IMR-90 (cell line): ENCODE measurements around the gene KCNE4. TPM values are rescaled to one million over a fixed set of nuclear protein-coding genes. Genes with fewer than 3 reads are reported as not detected.

Source experiments
- ATAC-seq: fragments of 200-7000 bp; cut with Tn5 transposase; 2 replicates; pipeline ENCODE4 v1.9.1; 2020; ENCODE audit warnings: low read depth, mild to moderate bottlenecking, moderate library complexity
- BruUV-seq: library from RNA; stranded (reverse); fragments of 400-500 nt; replicated peaks from 2 replicates; lab custom pipeline; 2021; lab: Mats Ljungman, UMichigan
- CTCF ChIA-PET: fragments of 300-600 bp; formaldehyde crosslinking; extraction: SDS; loops from one replicate; lab custom pipeline; 2021; ENCODE audit warnings: antibody characterized with exemption; lab: Yijun Ruan, JAX
- POLR2A ChIA-PET: fragments of 300-600 bp; sonication (Branson Sonifier 250); formaldehyde crosslinking; loops from one replicate; lab custom pipeline; 2022; ENCODE audit warnings: antibody characterized with exemption; ENCODE audit not compliant: unreplicated experiment; lab: Charles Lee
- DNase-seq: peaks from one replicate; pipeline ENCODE4 v3.0.0; 2013
- H2AFZ ChIP-seq: replicated peaks from 2 replicates; pipeline ENCODE3; 2013; ENCODE audit warnings: low read length, mild to moderate bottlenecking; ENCODE audit not compliant: poor library complexity
- H2AK5ac ChIP-seq: 2 replicates; pipeline ENCODE4 v1.6.1; 2013; ENCODE audit warnings: low read depth, low read length, inconsistent platforms
- H2AK9ac ChIP-seq: replicated peaks from 2 replicates; pipeline ENCODE3; 2013; ENCODE audit warnings: mild to moderate bottlenecking, low read depth, low read length, moderate library complexity; ENCODE audit not compliant: poor library complexity
- H2BK120ac ChIP-seq: 2 replicates; pipeline ENCODE4 v1.6.1; 2013; ENCODE audit warnings: low read depth, low read length, inconsistent platforms
- H2BK15ac ChIP-seq: 3 replicates; pipeline ENCODE4 v1.6.1; 2013; ENCODE audit warnings: low read depth, low read length, inconsistent platforms
- H2BK20ac ChIP-seq: 2 replicates; pipeline ENCODE4 v1.6.1; 2013; ENCODE audit warnings: low read depth, mild to moderate bottlenecking, inconsistent platforms, low read length, moderate library complexity
- H2BK5ac ChIP-seq: 2 replicates; pipeline ENCODE4 v1.6.1; 2013; ENCODE audit warnings: mild to moderate bottlenecking, low read depth, low read length, inconsistent platforms; ENCODE audit not compliant: poor library complexity, severe bottlenecking
- H3K14ac ChIP-seq: replicated peaks from 2 replicates; pipeline ENCODE4 v1.6.1; 2013; ENCODE audit warnings: low read depth, low read length, inconsistent platforms
- H3K18ac ChIP-seq: 2 replicates; pipeline ENCODE4 v1.6.1; 2013; ENCODE audit warnings: low read depth, low read length, control low read depth
- H3K23ac ChIP-seq: 2 replicates; pipeline ENCODE4 v1.6.1; 2013; ENCODE audit warnings: low read depth, low read length, inconsistent platforms
- H3K27ac ChIP-seq: 2 replicates; pipeline ENCODE4 v1.5.1; 2013; ENCODE audit warnings: mild to moderate bottlenecking, control low read depth, low read length; ENCODE audit not compliant: insufficient read depth
- H3K27me3 ChIP-seq: 2 replicates; pipeline ENCODE4 v1.6.1; 2013; ENCODE audit warnings: low read length; ENCODE audit not compliant: control insufficient read depth, insufficient read depth
- H3K36me3 ChIP-seq: 2 replicates; pipeline ENCODE4 v1.6.1; 2013; ENCODE audit warnings: low read length, mixed read lengths; ENCODE audit not compliant: control insufficient read depth, insufficient read depth
- H3K4ac ChIP-seq: 2 replicates; pipeline ENCODE4 v1.6.1; 2013; ENCODE audit warnings: low read depth, low read length, inconsistent platforms
- H3K4me1 ChIP-seq: 2 replicates; pipeline ENCODE4 v1.6.1; 2013; ENCODE audit warnings: low read length, mixed read lengths; ENCODE audit not compliant: control insufficient read depth, insufficient read depth
- H3K4me2 ChIP-seq: 2 replicates; pipeline ENCODE4 v1.6.1; 2013; ENCODE audit warnings: low read depth, mild to moderate bottlenecking, control low read depth, low read length, moderate library complexity
- H3K4me3 ChIP-seq: 2 replicates; pipeline ENCODE4 v1.5.1; 2013; ENCODE audit warnings: low read depth, mild to moderate bottlenecking, control low read depth, low read length, moderate library complexity; ENCODE audit not compliant: insufficient read depth
- H3K56ac ChIP-seq: 2 replicates; pipeline ENCODE4 v1.6.1; 2013; ENCODE audit warnings: low read length, inconsistent platforms; ENCODE audit not compliant: insufficient read depth; ENCODE audit errors: extremely low read depth
- H3K79me1 ChIP-seq, 2 experiments: 2 replicates each; pipeline ENCODE4 v1.6.1; 2013; ENCODE audit warnings: low read length in 2 of 2, inconsistent platforms in 1 of 2, low read depth in 1 of 2
- H3K9ac ChIP-seq: 2 replicates; pipeline ENCODE4 v1.6.1; 2013; ENCODE audit warnings: low read depth, low read length, control low read depth
- H3K9me1 ChIP-seq: 2 replicates; pipeline ENCODE4 v1.6.1; 2013; ENCODE audit warnings: low read length, inconsistent platforms; ENCODE audit not compliant: insufficient read depth
- H3K9me3 ChIP-seq: 2 replicates; pipeline ENCODE4 v1.6.1; 2013; ENCODE audit warnings: low read length; ENCODE audit not compliant: control insufficient read depth, insufficient read depth
- H4K20me1 ChIP-seq: 2 replicates; pipeline ENCODE4 v1.6.1; 2013; ENCODE audit warnings: low read length, inconsistent platforms; ENCODE audit not compliant: insufficient read depth
- H4K5ac ChIP-seq: 2 replicates; pipeline ENCODE4 v1.6.1; 2013; ENCODE audit warnings: mild to moderate bottlenecking, low read depth, low read length, control low read depth
- H4K8ac ChIP-seq, 2 experiments: 2 replicates each; pipeline ENCODE4 v1.6.1; 2013; ENCODE audit warnings: low read depth in 2 of 2, low read length in 2 of 2, control low read depth in 1 of 2, inconsistent platforms in 1 of 2
- H4K91ac ChIP-seq: 2 replicates; pipeline ENCODE4 v1.6.1; 2013; ENCODE audit warnings: low read depth, low read length, inconsistent platforms; ENCODE audit not compliant: insufficient read depth
- CEBPB ChIP-seq: IDR thresholded peaks from 2 replicates; pipeline ENCODE4 v1.6.1; 2012; ENCODE audit warnings: low read depth, low read length, improper control_type of control experiment
- FOS ChIP-seq: fragments of 150-350 bp; IDR thresholded peaks from 2 replicates; pipeline ENCODE4 v1.6.1; 2016; ENCODE audit warnings: low read depth, low read length
- MAFK ChIP-seq: IDR thresholded peaks from 2 replicates; pipeline ENCODE4 v1.6.1; 2012; ENCODE audit warnings: low read depth, low read length, improper control_type of control experiment
- MAZ ChIP-seq: IDR thresholded peaks from 2 replicates; pipeline ENCODE4 v1.6.1; 2012; ENCODE audit warnings: low read depth, mild to moderate bottlenecking, low read length, improper control_type of control experiment, moderate library complexity, borderline replicate concordance
- MXI1 ChIP-seq: IDR thresholded peaks from 2 replicates; pipeline ENCODE4 v1.6.1; 2012; ENCODE audit warnings: low read depth, mild to moderate bottlenecking, low read length, moderate library complexity, borderline replicate concordance
- WGBS, 2 experiments: methylation state at CpG; one replicate each; pipeline versions ENCODE4 v1.1.5 to v1.1.7; 2013; ENCODE audit warnings: missing lambda C conversion rate in 2 of 2; ENCODE audit not compliant: insufficient read length in 1 of 2; ENCODE audit errors: extremely low coverage in 2 of 2; 5-methylcytosine and 5-hydroxymethylcytosine counted together
- dilution Hi-C: fragments of 300-500 bp; cut with HindIII; formaldehyde crosslinking; loops from one replicate; pipeline ENCODE4 v1.14.3; 2018; ENCODE audit warnings: low sequenced_read_pairs; ENCODE audit not compliant: unreplicated experiment
- in situ Hi-C: fragments of 300-500 bp; cut with MboI; formaldehyde crosslinking; loops from 3 replicates; pipeline ENCODE4 v1.14.3; 2019; ENCODE audit warnings: low sequenced_read_pairs, inconsistent platforms, mixed read lengths
- intact Hi-C: fragments of 100-400 bp; cut with micrococcal nuclease; formaldehyde crosslinking; loops from 2 replicates; pipeline ENCODE4 v1.10.0; 2022
- polyA plus RNA-seq, 3 experiments: library from polyadenylated mRNA; depleted of rRNA; stranded (reverse); fragments of >200 nt; gene quantifications; 2 replicates each; pipeline ENCODE4 v1.2.3, GENCODE V29; 2012; ENCODE audit warnings: low replicate concordance in 1 of 3
- total RNA-seq: library from RNA; depleted of rRNA; stranded (reverse); fragments of >200 nt; gene quantifications from 2 replicates; pipeline ENCODE4 v1.2.3, GENCODE V29; 2012
- TF ChIP-seq, protein P1 (sequence below): conservative IDR thresholded peaks from 2 replicates; pipeline ENCODE4 v1.5.1; 2012; ENCODE audit warnings: mild to moderate bottlenecking, low read depth, low read length, improper control_type of control experiment
- TF ChIP-seq, protein P2 (sequence below): fragments of 150-350 bp; IDR thresholded peaks from 2 replicates; pipeline ENCODE4 v1.6.1; 2017; ENCODE audit warnings: mild to moderate bottlenecking, antibody characterized with exemption, low read length, low read depth

Gene KCNE4
- total and polyA plus RNA-seq, 2 of the 4 experiments (the other 2 are of a cell fraction): 6.6 to 6.8 TPM

DNA sequence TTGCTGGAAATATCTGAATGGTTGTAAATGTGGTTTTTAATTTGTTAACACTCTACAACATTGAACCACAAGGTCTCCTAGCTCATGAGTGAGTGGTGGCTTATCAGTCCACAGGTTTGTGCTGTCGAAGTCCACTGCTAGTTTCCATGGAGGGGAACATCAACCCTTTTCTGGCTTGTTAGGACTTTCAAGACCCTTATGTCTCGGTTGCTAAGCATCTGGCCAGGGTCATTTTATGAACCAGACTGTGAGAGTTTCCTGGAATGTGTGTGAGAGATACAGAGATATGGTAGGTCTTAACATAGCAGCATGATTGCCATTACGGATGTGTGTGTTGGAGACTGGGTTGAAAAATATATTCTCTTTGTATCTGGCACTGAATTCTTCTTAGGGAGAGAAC, 36.9 kb downstream of the KCNE4 start:
- Histone ChIP-seq H3K9me3 (no peaks in the 10 kb centered on the region), H4K5ac (no peak overlapping the region), H3K14ac (no peak overlapping the region), H3K56ac (no peak overlapping the region), H3K23ac (no peak overlapping the region), H3K4me1 (peaks cover 4% of the 10 kb centered on the region; the same call in 1 of the 2 replicates), H2AFZ (no peak overlapping the region), H3K79me1 (no peaks in the 10 kb centered on the region), H3K9ac (no peak overlapping the region), H3K4ac (no peak overlapping the region), H2BK15ac (no peak overlapping the region), H4K20me1 (no peaks in the 10 kb centered on the region), H3K4me3 (no peak overlapping the region), H2AK5ac (no peak overlapping the region), H2BK20ac (no peak overlapping the region), H4K91ac (no peak overlapping the region), H3K27me3 (no peaks in the 10 kb centered on the region), H3K18ac (no peak overlapping the region), H2BK120ac (no peak overlapping the region), H4K8ac (no peak overlapping the region), H3K4me2 (no peak overlapping the region), H3K27ac (no peak overlapping the region), H2AK9ac (no peak overlapping the region), H3K36me3 (no peaks in the 10 kb centered on the region), H3K9me1 (no peaks in the 10 kb centered on the region), H2BK5ac (no peak overlapping the region)
- in situ Hi-C loops: no loop called here
- TF ChIP-seq, protein P1, sequence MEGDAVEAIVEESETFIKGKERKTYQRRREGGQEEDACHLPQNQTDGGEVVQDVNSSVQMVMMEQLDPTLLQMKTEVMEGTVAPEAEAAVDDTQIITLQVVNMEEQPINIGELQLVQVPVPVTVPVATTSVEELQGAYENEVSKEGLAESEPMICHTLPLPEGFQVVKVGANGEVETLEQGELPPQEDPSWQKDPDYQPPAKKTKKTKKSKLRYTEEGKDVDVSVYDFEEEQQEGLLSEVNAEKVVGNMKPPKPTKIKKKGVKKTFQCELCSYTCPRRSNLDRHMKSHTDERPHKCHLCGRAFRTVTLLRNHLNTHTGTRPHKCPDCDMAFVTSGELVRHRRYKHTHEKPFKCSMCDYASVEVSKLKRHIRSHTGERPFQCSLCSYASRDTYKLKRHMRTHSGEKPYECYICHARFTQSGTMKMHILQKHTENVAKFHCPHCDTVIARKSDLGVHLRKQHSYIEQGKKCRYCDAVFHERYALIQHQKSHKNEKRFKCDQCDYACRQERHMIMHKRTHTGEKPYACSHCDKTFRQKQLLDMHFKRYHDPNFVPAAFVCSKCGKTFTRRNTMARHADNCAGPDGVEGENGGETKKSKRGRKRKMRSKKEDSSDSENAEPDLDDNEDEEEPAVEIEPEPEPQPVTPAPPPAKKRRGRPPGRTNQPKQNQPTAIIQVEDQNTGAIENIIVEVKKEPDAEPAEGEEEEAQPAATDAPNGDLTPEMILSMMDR: no peak
- TF ChIP-seq MAFK: no peak
- TF ChIP-seq, protein P2, sequence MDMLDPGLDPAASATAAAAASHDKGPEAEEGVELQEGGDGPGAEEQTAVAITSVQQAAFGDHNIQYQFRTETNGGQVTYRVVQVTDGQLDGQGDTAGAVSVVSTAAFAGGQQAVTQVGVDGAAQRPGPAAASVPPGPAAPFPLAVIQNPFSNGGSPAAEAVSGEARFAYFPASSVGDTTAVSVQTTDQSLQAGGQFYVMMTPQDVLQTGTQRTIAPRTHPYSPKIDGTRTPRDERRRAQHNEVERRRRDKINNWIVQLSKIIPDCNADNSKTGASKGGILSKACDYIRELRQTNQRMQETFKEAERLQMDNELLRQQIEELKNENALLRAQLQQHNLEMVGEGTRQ: no peak
- no peak for TF ChIP-seq CEBPB
- TF ChIP-seq MXI1: no peak
- no peak for TF ChIP-seq FOS
- no peak for TF ChIP-seq MAZ
- dilution Hi-C loops: no loop called here
- BruUV-seq: no TSS peak
- no peak for DNase-seq
- ChIA-PET POLR2A (no interaction called here), CTCF (no interaction called here)
- ATAC-seq: no peak
- intact Hi-C loops: no loop called here
- no CpG with 5 or more reads among the region's 3 CpGs for WGBS, 2 experiments
